GM21367 (cell line): ENCODE measurements around the gene CP.

ENCODE experiments used
- ATAC-seq: cut with Tn5 transposase; IDR thresholded peaks from one replicate; pipeline ENCODE4 v1.9.1; 2021; ENCODE audit not compliant: unreplicated experiment

Gene CP

GRCh38 chr3:149186721-149187120 lies 34.9 kb downstream of the CP start:
- ATAC-seq, result no peak

- ATAC-seq, result no peak
These were observed 35.4 kb downstream of the CP start for GRCh38 chr3:149186219-149186618.

- no peak for ATAC-seq
These were observed 40.4 kb downstream of the CP start for GRCh38 chr3:149181182-149181581.

GRCh38 chr3:149180057-149180573 lies 41.5 kb downstream of the CP start:
- no peak for ATAC-seq

GRCh38 chr3:149179220-149179619 lies 42.4 kb downstream of the CP start:
- ATAC-seq, result no peak

GRCh38 chr3:149177122-149177521 lies 44.5 kb downstream of the CP start:
- ATAC-seq, result no peak

GRCh38 chr3:149174901-149175300 lies 46.7 kb downstream of the CP start:
- peak; percentile 88 for ATAC-seq

GRCh38 chr3:149170672-149171071 lies 51.0 kb downstream of the CP start:
- no peak for ATAC-seq

- no peak for ATAC-seq
These were observed 53.7 kb downstream of the CP start for GRCh38 chr3:149167898-149168297.

GRCh38 chr3:149163066-149163465 lies 58.6 kb downstream of the CP start:
- no peak for ATAC-seq

GRCh38 chr3:149162007-149162406 lies 59.6 kb downstream of the CP start:
- no peak for ATAC-seq

GRCh38 chr3:149160754-149161300 lies 60.8 kb downstream of the CP start:
- ATAC-seq, result no peak

GRCh38 chr3:149153402-149153801 lies 68.2 kb downstream of the CP start:
- ATAC-seq, result no peak

- peak; percentile 96 for ATAC-seq
These were observed 69.2 kb downstream of the CP start for GRCh38 chr3:149152420-149152819.

- no peak for ATAC-seq
These were observed 69.8 kb downstream of the CP start for GRCh38 chr3:149151843-149152242.

- no peak for ATAC-seq
These were observed 71.2 kb downstream of the CP start for GRCh38 chr3:149150436-149150835.

- peak; percentile 79 for ATAC-seq
These were observed 75.7 kb downstream of the CP start for GRCh38 chr3:149145974-149146373.

- no peak for ATAC-seq
These were observed 76.3 kb downstream of the CP start for GRCh38 chr3:149145356-149145755.

GRCh38 chr3:149142682-149143081 lies 78.9 kb downstream of the CP start:
- ATAC-seq, result no peak

GRCh38 chr3:149134575-149134974 lies 87.1 kb downstream of the CP start:
- ATAC-seq, result no peak

GRCh38 chr3:149131589-149131988 lies 90.0 kb downstream of the CP start:
- ATAC-seq, result no peak

GRCh38 chr3:149129326-149130205 lies 92.1 kb downstream of the CP start, which contains the start of gene HPS3:
TSS of gene HPS3 (plus strand) at chr3:149129638. CDS start at chr3:149129724, 86 bp downstream.
- peak; percentile 93 for ATAC-seq
